H7 (cell line): ENCODE data around the gene CREB5. TPM values are rescaled to one million over a fixed set of nuclear protein-coding genes. Genes with fewer than 3 reads are reported as not detected.

Source experiments
- DNase-seq: peaks from one replicate; pipeline ENCODE4 v3.0.0; 2012
- H3K27me3 ChIP-seq: 2 replicates; pipeline ENCODE4 v1.6.0; 2011; ENCODE audit warnings: mild to moderate bottlenecking, low read length; ENCODE audit not compliant: control insufficient read depth, insufficient read depth
- H3K36me3 ChIP-seq: replicated peaks from 2 replicates; pipeline ENCODE4 v1.5.1; 2011; ENCODE audit warnings: low read length; ENCODE audit not compliant: control insufficient read depth, insufficient read depth
- H3K4me3 ChIP-seq: 2 replicates; pipeline ENCODE4 v1.5.1; 2011; ENCODE audit warnings: low read depth, mild to moderate bottlenecking, control low read depth, low read length, moderate library complexity; ENCODE audit not compliant: insufficient read depth
- total RNA-seq: library from RNA; depleted of rRNA; stranded (reverse); fragments of >200 nt; shearing (Covaris generic); gene quantifications from 2 replicates; pipeline ENCODE4 v1.2.3, GENCODE V29; 2014

CREB5 gene
- total RNA-seq, 1 experiment from 2014 or later: 1.8 TPM

- Histone ChIP-seq H3K27me3 (no peaks in the 10 kb centered on the region), H3K36me3 (no peaks in the 10 kb centered on the region), H3K4me3 (no peak overlapping the region)
- no peak for DNase-seq
Measured at GRCh38 chr7:28435152-28435551, 22.8 kb downstream of the CREB5 start.

- H3K4me3 ChIP-seq: no peak overlapping the region
- H3K27me3 ChIP-seq: no peaks in the 10 kb centered on the region
- no peaks in the 10 kb centered on the region for H3K36me3 ChIP-seq
- no peak for DNase-seq
Measured at GRCh38 chr7:28435732-28436378, 23.5 kb downstream of the CREB5 start.

- H3K36me3 ChIP-seq: no peaks in the 10 kb centered on the region
- no peak overlapping the region for H3K4me3 ChIP-seq
- H3K27me3 ChIP-seq: no peaks in the 10 kb centered on the region
- no peak for DNase-seq
Measured at GRCh38 chr7:28440055-28440601, 27.8 kb downstream of the CREB5 start.

GRCh38 chr7:28442540-28443420 lies 30.5 kb downstream of the CREB5 start:
- Histone ChIP-seq H3K36me3 (no peaks in the 10 kb centered on the region), H3K27me3 (no peaks in the 10 kb centered on the region), H3K4me3 (no peak overlapping the region)
- no peak for DNase-seq

- DNase-seq: no peak
- Histone ChIP-seq H3K36me3 (no peaks in the 10 kb centered on the region), H3K27me3 (no peaks in the 10 kb centered on the region), H3K4me3 (no peak overlapping the region)
Measured at GRCh38 chr7:28446131-28446530, 33.8 kb downstream of the CREB5 start.

- no peak for DNase-seq
- no peak overlapping the region for H3K4me3 ChIP-seq
- H3K36me3 ChIP-seq: no peaks in the 10 kb centered on the region
- no peaks in the 10 kb centered on the region for H3K27me3 ChIP-seq
Measured at GRCh38 chr7:28447071-28447470, 34.8 kb downstream of the CREB5 start.

GRCh38 chr7:28448708-28449107 lies 36.4 kb downstream of the CREB5 start:
- DNase-seq: no peak
- H3K4me3 ChIP-seq: no peak overlapping the region
- no peaks in the 10 kb centered on the region for H3K36me3 ChIP-seq
- H3K27me3 ChIP-seq: no peaks in the 10 kb centered on the region

GRCh38 chr7:28452681-28453080 lies 40.4 kb downstream of the CREB5 start:
- no peaks in the 10 kb centered on the region for H3K36me3 ChIP-seq
- no peak for DNase-seq
- no peaks in the 10 kb centered on the region for H3K27me3 ChIP-seq
- no peak overlapping the region for H3K4me3 ChIP-seq

- Histone ChIP-seq H3K36me3 (no peaks in the 10 kb centered on the region), H3K4me3 (no peak overlapping the region), H3K27me3 (no peaks in the 10 kb centered on the region)
- DNase-seq: peak; percentile 25
Measured at GRCh38 chr7:28455486-28455885, 43.2 kb downstream of the CREB5 start.

GRCh38 chr7:28456044-28456443 lies 43.7 kb downstream of the CREB5 start:
- DNase-seq: no peak
- H3K36me3 ChIP-seq: no peaks in the 10 kb centered on the region
- no peaks in the 10 kb centered on the region for H3K27me3 ChIP-seq
- H3K4me3 ChIP-seq: no peak overlapping the region

GRCh38 chr7:28458732-28459131 lies 46.4 kb downstream of the CREB5 start:
- Histone ChIP-seq H3K27me3 (no peaks in the 10 kb centered on the region), H3K4me3 (no peak overlapping the region), H3K36me3 (no peaks in the 10 kb centered on the region)
- no peak for DNase-seq

GRCh38 chr7:28459306-28459705 lies 47.0 kb downstream of the CREB5 start:
- DNase-seq: no peak
- no peaks in the 10 kb centered on the region for H3K36me3 ChIP-seq
- H3K4me3 ChIP-seq: no peak overlapping the region
- no peaks in the 10 kb centered on the region for H3K27me3 ChIP-seq

- no peak for DNase-seq
- H3K36me3 ChIP-seq: no peaks in the 10 kb centered on the region
- no peaks in the 10 kb centered on the region for H3K27me3 ChIP-seq
- H3K4me3 ChIP-seq: no peak overlapping the region
Measured at GRCh38 chr7:28465697-28466096, 53.4 kb downstream of the CREB5 start.

GRCh38 chr7:28466341-28466740 lies 54.0 kb downstream of the CREB5 start:
- Histone ChIP-seq H3K27me3 (no peaks in the 10 kb centered on the region), H3K36me3 (no peaks in the 10 kb centered on the region), H3K4me3 (no peak overlapping the region)
- no peak for DNase-seq

GRCh38 chr7:28466885-28467284 lies 54.6 kb downstream of the CREB5 start:
- no peaks in the 10 kb centered on the region for H3K36me3 ChIP-seq
- no peaks in the 10 kb centered on the region for H3K27me3 ChIP-seq
- no peak for DNase-seq
- no peak overlapping the region for H3K4me3 ChIP-seq
